CD4-positive, alpha-beta T cell treated with Interleukin-2 at 100 ng/mL for 4 hours (primary cell): ENCODE data around the gene TMEM175.

Source experiments
- DNase-seq: peaks from one replicate; pipeline ENCODE4 v3.0.0-alpha.2; 2020; ENCODE audit warnings: low spot score

TMEM175 gene

DNA sequence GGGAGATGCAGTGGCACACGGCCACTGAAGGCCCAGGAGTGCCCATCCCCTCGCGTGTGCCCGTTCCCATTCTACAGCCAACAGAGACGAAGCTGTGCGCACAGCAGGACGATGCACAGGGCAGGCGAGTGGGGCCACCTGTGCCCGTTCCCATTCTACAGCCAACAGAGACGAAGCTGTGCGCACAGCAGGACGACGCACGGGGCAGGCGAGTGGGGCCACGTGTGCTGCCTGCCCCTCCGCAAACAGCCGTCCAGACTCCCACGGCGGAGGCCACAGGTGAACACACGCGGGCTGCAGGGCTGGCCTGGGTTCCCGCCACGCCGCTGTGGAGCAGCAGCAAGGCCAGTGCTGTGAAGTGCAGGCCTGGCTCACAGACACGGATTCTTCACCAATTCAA lies 32.2 kb upstream of the TMEM175 start:
- DNase-seq, result no peak

DNA sequence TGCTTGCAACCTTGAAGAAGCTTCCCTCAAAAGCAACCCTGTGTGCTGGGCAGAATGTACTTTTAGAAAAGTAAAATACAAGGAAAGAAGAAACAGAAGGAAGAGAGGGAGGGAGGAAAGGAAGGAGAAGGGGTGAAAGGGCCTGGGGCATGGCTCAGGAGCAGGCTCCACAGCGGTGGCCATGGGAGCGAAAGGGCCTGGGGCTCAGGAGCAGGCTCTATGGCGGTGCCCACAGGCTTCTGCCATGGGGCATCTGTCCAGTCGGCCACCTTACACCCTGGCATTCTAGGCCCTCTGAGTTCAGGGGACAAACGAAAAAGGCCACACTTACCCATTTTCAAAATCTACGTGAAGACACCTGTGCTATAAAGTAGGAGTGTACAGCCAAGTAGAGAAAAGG lies 31.5 kb upstream of the TMEM175 start:
- DNase-seq, result no peak

DNA sequence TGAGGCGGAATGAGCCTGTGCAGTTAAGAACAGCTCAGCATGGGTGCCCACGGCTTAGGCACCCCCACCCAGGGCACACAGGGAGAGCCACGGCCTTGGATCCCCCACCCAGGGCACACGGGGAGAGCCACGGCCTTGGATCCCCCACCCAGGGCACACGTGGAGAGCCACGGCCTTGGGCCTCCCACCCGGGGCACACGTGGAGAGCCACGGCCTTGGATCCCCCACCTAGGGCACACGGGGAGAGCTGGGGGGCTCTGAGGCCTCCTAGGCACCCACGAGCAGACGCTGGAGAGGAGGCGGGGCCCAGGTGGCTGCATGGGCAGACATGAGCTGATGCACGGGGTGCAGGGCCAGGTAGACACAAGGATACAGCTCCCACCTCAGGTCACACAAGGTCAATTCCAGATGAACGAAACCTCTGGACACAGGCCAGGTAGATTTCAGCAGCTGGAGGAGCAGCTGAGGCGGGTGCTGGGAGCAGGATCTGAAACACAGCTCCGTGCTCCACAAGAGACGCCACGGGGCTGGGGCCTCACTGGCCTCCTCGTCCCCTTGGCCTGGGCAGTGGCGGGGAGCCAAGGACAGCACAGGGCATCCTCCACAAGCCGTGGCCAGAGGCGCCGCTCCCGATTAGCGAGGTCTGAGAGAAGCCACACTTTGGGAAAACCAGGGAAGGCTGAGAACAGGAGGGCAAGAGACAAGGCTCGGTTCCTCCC lies 30.9 kb upstream of the TMEM175 start:
- DNase-seq, result no peak

DNA sequence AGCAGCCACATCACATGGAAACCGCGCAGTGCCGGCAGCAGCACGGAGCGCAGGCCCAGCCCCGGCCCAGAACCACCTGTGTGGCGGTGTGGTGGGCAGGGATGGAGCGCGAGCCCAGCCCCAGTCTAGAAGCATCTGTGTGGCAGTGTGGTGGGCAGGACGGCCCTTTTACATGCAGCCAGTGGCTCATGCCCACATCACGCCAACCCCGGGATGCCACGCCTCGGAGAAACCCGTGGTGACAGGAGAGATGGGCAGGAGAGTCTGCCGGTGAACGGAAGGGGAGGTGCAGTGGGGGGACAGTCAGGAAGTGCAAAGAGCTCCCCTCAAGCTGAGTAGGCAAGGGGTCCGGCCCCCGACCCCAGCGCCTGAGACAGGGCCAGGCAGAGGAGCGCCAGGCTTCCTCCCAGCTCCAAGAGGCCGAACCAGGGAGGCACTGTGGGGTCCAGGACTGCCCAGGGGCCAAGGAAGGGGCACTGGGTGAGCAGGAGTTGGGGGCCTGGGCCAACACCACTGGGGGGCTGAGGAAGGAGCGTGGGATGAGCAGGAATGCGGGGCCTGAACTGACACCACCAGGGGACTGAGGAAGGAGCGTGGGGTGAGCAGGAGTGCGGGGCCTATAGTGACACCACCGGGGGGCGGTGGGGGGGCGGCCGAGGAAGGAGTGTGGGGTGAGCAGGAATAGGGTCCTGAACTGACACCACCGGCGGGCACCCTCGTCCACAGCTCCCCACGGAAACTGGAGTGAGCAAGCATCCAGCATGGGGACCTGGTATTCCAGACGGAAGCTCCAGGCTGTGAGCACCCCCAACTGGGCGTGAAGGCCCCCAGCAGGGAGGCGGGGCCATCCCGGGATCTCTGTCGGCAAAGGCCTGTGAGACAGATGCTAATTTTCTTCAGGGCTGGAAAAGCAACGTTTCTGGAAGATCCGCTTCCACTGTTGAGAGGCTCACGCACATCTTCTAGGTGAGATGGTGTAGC lies 28.9 kb upstream of the TMEM175 start:
- no peak for DNase-seq

DNA sequence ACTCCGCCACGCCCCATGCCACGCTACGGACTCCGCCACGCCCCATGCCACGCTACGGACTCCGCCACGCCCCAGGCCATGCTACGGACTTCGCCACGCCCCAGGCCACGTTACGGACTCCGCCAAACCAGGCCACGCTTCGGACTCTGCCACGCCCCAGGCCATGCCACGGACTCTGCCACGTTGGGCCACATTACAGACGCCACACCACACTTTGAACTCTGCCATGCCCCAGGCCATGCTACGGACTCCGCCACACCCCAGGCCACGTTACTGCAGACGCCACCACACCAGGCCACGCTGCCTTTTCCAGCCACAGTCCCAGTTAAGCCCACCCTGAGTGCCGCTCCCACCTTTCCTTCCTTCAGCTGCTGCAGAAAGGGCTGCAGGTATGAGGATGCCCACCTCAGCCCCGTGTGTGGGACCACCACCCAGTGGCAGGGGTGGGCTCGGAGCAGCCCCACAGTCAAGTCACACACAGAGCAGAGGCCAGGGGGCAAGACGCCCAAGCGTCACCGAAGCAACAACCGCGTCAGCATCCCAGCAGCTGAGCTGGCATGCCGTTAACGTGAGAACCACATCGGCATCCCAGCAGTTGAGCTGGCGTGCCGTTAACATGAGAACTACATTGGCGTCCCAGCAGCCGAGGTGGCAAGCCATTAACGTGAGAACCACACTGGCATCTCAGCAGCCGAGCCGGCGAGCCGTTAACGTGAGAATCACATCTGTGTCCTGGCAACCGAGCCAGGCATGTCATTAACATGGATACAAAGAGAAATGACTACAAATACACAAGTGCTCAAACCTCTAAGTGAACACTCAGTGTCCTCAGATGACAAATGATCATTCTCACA lies 26.5 kb upstream of the TMEM175 start:
- no peak for DNase-seq

DNA sequence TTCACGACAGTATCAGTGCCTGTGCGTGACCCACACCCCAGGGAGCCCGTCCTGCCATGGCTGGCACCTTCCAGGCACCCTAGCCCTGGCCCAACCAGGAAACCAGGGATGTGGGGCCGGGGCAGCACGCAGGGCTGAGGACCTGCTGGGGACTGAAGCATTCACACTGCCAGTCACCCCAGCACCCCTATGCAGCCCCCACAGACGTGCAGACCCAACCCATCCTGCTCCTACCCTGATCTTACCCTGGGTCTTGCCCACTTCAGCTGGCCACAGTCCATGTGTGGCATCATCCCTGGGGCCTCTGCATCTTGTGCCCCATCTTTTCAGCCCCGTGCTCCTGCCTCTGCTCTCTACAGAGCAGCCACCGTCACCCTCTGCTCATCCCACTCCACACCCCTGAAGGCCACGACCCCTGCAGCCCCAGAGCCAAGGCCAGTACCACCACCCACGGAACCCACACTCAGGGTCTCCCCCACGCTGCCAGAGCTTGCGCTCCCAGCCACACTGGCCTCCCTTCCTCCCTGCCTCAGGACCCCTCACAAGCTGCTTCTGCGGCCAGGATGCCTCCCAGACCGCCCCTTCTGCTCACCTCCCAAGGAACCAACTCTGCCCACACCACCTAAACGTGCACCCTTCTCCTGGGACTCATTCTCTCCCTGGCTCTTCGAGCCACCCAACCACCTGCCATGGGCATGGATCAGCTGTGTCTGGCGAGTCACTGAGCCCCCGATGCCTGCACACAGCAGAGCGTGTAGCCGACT lies 25.7 kb upstream of the TMEM175 start:
- no peak for DNase-seq

DNA sequence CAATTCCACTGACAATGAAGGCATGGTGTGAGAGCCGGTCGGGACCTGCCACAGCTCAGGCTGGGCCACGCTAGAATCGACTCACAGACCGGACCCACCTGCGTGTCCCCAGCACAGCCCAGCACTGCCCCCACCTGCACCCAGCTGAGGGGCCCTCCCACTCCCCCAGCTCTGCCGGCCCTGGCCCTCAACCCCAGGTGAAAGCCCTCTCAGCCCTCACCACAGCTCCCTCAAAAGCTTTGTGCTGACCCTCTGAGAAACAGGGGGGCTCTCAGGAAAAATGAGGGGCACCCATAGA lies 25.2 kb upstream of the TMEM175 start:
- DNase-seq, result no peak

DNA sequence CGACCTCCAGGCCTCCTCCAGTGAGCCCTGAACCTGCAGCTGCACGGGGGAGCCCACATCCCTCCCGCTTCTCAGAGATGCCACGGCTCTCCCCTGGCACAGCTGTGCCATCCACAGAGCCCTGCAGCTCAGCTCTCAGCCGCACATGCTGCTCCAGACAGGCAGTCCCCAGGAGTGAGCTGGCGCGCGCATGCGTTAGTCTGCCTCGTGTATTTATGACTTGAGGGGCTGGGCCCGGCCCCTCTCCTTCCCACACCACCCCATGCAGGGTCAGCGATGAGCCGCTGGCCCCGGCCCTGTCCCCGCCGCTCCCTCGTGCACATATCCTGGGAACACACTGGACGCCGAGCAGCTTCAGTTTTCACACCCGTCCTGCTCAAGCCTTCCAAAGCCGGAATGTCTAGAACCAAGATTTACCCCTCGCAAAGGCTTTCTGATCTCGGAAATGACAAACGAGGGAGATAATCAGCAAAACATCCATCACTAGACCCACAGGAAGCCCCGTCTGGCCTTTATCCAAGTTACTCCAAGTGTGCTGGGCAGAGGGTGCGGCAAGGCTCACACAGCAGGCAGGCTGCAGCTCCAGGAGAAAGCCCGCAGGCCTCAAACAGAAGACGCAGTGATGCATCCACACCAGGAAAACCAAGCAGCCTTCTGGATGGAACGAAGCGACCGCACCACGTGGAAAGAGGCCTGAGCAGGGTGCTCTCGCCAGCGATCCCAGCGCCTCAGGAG lies 24.4 kb upstream of the TMEM175 start:
- no peak for DNase-seq

DNA sequence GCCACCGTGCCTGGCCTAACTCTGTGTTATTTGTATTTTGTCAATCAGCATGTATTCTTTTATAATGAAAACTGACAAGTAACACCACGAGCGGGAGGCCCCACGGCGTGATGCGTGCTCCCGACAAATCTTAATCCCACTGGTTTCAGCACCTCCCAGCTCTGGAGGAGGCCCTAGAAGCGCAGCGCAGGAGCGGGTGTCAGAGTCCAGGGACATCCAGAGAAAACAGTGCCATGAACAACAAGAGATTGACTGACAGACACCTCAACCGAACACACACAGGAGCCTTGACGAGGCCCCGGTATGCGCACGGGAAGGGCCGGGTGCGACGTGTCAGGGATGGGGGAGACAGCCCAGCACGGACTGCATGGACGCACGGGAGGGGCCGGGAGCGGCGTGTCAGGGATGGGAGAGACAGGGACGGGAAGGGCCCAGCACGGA lies 23.1 kb upstream of the TMEM175 start:
- no peak for DNase-seq

DNA sequence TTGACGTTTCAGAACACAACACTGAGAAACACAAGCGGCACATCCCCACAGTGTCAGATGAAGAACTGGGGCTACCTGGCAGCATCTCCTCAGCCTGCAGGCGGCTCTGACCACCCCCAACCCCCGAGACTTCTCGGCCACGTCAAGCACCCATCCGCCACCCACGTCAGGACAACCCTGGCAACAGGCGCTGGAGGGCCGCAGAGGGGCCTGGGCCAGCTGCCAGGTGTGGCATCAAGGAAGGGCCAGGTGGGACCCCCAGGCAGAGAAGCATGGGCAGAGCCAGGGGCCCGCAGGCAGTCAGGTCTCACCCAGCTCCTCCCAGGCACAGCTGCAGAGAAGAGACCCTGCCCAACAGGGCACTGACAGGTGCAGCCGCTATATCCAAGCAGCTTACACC lies 22.4 kb upstream of the TMEM175 start:
- no peak for DNase-seq

DNA sequence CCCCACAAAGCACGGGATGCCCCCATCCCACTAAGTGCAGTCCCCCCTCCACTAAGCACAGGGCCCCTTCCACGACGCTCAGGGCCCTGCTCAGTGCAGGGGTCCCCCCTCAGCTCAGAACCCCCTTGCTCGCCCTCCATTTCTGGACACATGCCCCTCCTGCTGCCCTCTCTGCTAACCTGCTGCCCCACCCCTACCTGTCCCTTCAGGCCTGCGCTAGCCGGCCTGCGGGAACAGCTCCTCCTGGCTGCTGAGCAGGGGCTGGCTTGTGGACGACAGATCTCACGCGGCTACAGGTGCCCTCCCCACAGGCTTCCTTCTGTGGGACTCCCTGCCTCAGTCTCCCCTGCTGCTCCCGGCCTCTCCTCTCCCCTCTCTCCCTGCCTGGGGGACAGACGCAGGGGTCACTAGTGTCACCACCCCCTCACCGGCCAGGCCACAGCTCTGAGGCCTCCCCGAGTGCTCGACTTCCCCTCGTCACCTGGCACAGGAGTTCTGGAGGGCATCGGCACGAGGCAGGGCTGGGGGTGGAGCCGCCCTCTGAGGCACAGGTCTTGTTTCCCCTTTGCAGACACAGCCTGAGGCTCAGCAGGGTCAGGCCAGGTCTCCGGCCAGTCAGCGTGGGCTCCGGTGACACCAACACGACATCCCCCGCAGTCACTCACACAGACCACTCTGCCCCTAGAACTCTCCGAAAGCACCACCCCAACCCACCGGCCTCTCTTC lies 21.7 kb upstream of the TMEM175 start:
- DNase-seq, result no peak

DNA sequence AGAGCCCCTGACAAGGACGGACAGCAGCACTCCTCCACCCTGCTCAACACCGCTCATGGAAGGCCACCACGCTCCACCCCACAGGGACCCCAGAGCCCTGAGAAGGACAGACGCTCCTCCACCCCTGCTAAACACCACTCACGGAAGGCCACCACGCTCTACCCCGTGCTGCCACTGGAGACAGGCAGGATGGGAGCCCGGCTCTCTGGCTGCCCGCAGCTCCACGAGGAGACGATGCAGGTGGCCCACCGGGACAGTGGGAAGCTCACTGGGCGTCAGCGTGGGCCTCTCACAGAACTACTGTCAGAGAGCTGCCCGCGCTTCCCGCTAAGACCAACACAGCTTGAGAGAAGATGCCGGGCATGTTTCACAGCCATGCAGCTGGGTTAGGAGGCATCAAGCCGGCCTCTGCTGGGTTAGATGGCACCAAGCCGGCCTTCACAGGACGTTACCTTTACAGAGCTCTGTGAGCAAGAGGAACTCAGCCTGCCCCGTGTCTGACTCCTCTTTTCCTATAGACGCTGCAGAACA lies 21.0 kb upstream of the TMEM175 start:
- DNase-seq, result no peak

DNA sequence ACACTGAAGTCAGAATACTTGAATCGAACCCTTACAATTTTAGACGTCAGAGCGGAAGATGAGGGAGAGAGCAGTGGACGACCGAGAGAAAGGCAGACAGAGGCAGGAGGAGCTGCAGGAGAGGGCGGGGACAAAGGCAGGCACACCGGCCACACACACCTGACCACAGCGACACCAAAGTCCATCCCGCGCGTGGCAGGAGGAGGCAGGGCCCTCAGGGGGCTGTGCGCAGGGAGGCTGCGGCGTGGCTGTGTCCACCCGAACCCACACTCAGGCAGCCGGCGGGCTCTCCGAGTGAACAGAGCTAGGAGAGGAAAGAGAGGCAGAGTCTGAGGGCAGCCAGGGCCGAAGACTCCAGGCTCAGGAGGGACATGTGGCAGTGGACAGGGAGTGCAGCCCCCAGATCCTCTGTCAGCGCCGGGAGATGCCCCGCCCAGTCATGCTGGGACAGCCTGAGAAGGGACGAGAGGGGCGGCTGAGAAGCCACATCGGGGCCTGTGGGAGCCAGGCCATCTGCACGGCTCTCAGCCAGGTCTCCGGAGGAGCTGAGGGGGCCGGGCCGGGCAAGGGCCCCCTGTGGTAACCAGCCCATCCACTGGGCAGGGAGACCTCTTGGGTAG lies 20.3 kb upstream of the TMEM175 start:
- no peak for DNase-seq

DNA sequence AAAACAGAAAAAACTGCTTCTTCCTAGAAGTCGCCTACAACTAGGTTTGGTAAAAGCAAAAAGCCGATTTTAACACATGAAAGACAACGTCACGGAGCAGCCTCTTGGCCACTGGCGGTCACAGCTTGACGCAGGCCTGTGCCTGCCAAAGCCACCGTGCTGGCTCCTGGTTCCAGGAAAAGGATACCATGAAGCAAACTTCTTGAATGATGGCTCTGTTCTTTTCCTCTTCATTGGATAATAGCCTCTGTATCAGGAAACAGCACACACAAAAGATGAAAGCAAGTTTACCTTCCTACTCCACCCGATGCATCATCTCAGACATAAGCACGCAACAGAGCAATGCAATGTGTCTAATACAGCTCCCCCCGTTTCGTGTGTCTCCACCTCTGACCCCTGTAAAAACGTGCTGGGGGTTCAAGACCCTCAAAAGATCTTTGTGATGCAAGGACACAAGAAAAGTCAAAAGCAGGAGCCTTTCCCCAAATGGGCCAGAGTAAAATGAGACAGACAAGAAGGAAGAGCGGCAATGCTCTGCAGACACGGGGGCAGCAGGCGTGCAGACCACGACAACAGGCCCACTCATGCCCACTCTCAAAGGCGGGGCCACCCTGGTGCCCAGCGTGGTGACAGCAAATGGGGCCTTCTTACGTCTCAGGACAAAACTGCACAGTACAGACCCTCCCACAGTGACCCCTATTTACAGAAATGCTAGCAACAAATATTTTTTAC lies 19.5 kb upstream of the TMEM175 start:
- no peak for DNase-seq

DNA sequence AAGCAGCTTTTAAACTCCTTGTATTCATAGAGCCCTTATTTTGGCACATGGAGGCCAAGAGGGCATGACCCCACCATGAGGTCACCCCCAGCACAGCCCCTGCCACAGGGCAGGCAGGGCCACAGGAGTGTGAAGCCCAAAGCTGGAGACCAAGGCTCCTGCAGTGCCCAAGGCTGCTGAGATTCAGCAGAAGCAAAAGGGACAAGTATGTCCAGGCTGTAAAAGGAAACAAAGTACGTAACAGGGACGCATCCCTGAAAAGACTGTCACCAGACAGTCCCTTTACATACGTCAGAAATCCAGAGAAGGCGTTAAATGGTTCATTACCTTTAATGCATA lies 19.0 kb upstream of the TMEM175 start:
- no peak for DNase-seq

DNA sequence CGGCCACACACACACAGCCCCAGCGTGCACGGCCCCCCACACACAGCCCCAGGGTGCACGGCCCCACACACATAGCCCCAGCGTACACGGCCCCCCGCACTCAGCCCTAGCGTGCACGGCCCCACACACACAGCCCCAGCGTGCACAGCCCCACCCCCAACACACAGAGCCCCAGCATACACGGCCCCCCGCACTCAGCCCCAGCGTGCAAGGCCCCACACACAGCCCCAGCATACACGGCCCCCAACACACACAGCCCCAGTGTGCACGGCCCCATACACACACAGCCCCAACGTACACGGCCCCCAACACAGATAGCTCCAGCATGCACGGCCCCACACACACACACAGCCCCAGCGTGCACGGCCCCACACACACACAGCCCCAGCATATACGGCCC lies 17.7 kb upstream of the TMEM175 start:
- no peak for DNase-seq

DNA sequence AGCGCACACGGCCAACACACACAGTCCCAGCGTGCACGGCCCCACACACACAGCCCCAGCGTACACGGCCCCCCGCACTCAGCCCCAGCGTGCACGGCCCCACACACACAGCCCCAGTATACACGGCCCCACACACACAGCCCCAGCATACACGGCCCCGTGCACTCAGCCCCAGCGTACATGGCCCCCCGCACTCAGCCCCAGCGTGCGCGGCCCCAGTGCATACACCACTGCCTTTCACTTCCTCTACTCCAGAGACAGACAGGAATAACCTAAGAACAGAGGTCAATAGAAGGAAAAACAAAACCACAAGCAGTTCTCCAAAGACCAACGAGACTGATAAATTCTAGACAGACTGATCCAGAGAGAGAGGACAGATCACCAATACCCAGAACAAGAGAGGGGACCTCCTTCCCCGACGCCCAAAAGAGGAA lies 17.2 kb upstream of the TMEM175 start:
- no peak for DNase-seq

DNA sequence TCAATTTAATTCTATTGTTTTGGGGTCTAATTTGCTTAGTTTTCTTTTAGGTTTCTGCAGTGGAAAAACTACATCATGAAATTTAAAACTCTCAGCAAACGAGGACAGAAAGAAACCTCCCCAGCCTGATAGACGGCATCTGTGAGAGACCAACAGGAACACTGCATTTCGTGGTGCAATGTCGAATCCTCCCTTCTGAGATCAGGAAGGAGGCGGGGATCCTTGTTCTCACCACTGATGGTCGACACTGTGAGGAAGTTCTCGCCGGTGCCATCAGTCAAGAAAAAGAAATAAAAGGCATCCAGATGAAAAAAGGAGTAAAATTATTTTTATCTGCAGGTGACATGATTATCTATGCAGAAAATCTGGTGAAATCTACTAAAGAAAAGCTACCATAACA lies 16.7 kb upstream of the TMEM175 start:
- no peak for DNase-seq

DNA sequence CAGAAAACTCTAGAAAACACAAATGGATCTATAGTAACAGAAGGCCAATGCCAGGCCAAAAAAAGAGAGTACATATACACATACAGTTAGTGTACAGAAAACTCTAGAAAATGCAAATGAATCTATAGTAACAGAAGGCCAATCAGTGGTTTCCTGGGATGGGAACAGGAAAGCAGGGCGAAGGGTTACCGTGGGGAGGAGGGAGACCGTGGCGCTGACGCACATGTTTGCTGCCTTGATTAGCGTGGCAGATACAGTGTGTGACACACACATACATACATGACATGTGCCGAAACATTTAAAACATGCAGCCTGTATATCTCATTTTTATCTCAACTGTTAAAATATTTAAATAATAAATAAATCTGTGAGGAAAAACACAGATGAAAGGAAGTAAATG lies 14.8 kb upstream of the TMEM175 start:
- DNase-seq, result no peak
